PC-9 (cell line): ENCODE data around the gene TNIK. TPM values are rescaled to one million over a fixed set of nuclear protein-coding genes. Genes with fewer than 3 reads are reported as not detected.

ENCODE experiments used
- BruUV-seq: library from RNA; stranded (reverse); fragments of 400-500 nt; replicated peaks from 2 replicates; lab custom pipeline; 2021; lab: Mats Ljungman, UMichigan
- CTCF ChIA-PET: fragments of 300-600 bp; sonication (Branson Sonifier 250); formaldehyde crosslinking; loops from one replicate; lab custom pipeline; 2022; ENCODE audit warnings: antibody characterized with exemption; lab: Charles Lee
- POLR2A ChIA-PET: fragments of 300-600 bp; sonication (Branson Sonifier 250); formaldehyde crosslinking; loops from one replicate; lab custom pipeline; 2022; ENCODE audit warnings: antibody characterized with exemption; ENCODE audit not compliant: unreplicated experiment; lab: Charles Lee
- DNase-seq, 2 experiments: peaks; one replicate each; pipeline versions ENCODE4 v3.0.0 to v3.0.0-alpha.2; 2015 to 2022; ENCODE audit warnings: mixed read lengths in 1 of 2
- H2AFZ ChIP-seq: fragments of 200-600 bp; sonication (generic); 2 replicates; pipeline ENCODE4 v1.8.1; 2017; ENCODE audit warnings: antibody characterized with exemption
- H3F3A ChIP-seq: fragments of 200-600 bp; sonication (generic); 2 replicates; pipeline ENCODE4 v1.8.1; 2017; ENCODE audit warnings: antibody characterized with exemption, mild to moderate bottlenecking, low read depth; ENCODE audit not compliant: insufficient read depth
- H3K27ac ChIP-seq: fragments of 200-600 bp; sonication (generic); 2 replicates; pipeline ENCODE4 v1.6.1; 2016; ENCODE audit warnings: mixed run types
- H3K27me3 ChIP-seq: fragments of 200-600 bp; sonication (generic); 2 replicates; pipeline ENCODE4 v1.6.1; 2016; ENCODE audit warnings: low read depth, mixed run types; ENCODE audit not compliant: insufficient read depth
- H3K36me3 ChIP-seq: fragments of 200-600 bp; sonication (generic); 2 replicates; pipeline ENCODE4 v1.6.1; 2016; ENCODE audit warnings: low read depth, mixed run types
- H3K4me1 ChIP-seq: fragments of 200-600 bp; sonication (generic); replicated peaks from 2 replicates; pipeline ENCODE4 v1.6.1; 2016; ENCODE audit warnings: mixed run types; ENCODE audit not compliant: insufficient read depth
- H3K4me2 ChIP-seq: fragments of 200-600 bp; sonication (generic); 2 replicates; pipeline ENCODE4 v1.6.1; 2017; ENCODE audit warnings: mixed run types
- H3K4me3 ChIP-seq: fragments of 200-600 bp; sonication (generic); 2 replicates; pipeline ENCODE4 v1.6.1; 2016; ENCODE audit warnings: mixed run types
- H3K79me2 ChIP-seq: fragments of 200-600 bp; sonication (generic); 2 replicates; pipeline ENCODE4 v1.6.1; 2017; ENCODE audit warnings: low read depth, mixed run types
- H3K9me2 ChIP-seq: fragments of 200-600 bp; sonication (generic); 2 replicates; pipeline ENCODE4 v1.8.1; 2017; ENCODE audit warnings: mild to moderate bottlenecking; ENCODE audit not compliant: insufficient read depth
- H3K9me3 ChIP-seq: fragments of 200-600 bp; sonication (generic); 2 replicates; pipeline ENCODE4 v1.8.1; 2016; ENCODE audit warnings: low read depth; ENCODE audit not compliant: insufficient read depth
- H4K20me1 ChIP-seq: fragments of 200-600 bp; sonication (generic); 2 replicates; pipeline ENCODE4 v1.8.1; 2017; ENCODE audit not compliant: insufficient read depth
- EZH2 ChIP-seq: fragments of 200-600 bp; sonication (generic); IDR thresholded peaks from 2 replicates; pipeline ENCODE4 v1.8.0; 2017; ENCODE audit warnings: antibody characterized with exemption, low read depth
- intact Hi-C: fragments of 100-400 bp; cut with micrococcal nuclease; formaldehyde crosslinking; loops from one replicate; pipeline ENCODE4 v1.10.0; 2022; ENCODE audit not compliant: unreplicated experiment
- total RNA-seq: library from RNA; stranded (reverse); gene quantifications from 2 replicates; pipeline ENCODE4 v1.2.3, GENCODE V29; 2021
- TF ChIP-seq, protein P1 (sequence below): fragments of 200-600 bp; sonication (generic); conservative IDR thresholded peaks from 2 replicates; pipeline ENCODE4 v1.6.1; 2017; ENCODE audit warnings: mixed run types, antibody characterized with exemption, mild to moderate bottlenecking, moderate library complexity

TNIK gene
- total RNA-seq, 1 experiment from 2014 or later: 30.7 TPM

DNA sequence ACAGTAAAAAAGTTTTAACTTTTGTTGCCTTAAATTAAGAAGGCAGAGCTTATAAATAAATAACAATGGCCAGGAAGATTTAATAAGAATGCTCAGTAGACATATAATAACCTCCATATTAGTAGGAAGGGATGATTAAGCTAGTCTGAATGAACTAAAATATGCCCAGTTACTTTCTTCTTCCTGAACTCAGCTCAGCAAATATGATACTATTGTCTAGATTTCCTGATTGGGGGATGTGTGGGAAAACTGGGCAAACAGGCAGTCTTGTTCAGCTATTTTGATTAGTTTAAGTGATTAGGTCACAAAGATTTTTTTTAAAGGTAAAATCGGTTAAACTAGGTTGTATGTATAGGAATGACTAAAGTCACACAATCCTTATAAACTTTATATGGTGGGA, 266.5 kb downstream of the TNIK start:
- Histone ChIP-seq H3F3A (peaks cover 32% of the 10 kb centered on the region), H3K79me2 (peaks cover 2% of the 10 kb centered on the region; the same call in 1 of the 2 replicates), H4K20me1 (no peaks in the 10 kb centered on the region), H3K27me3 (no peaks in the 10 kb centered on the region), H2AFZ (no peak overlapping the region), H3K9me2 (no peaks in the 10 kb centered on the region), H3K4me2 (0 out of 2 replicates have a peak overlapping the region, but pooled peaks have one; percentile 13), H3K4me1 (peaks cover 52% of the 10 kb centered on the region), H3K4me3 (no peak overlapping the region), H3K9me3 (peaks cover 13% of the 10 kb centered on the region; the same call in 1 of the 2 replicates), H3K27ac (peak overlapping the region; percentile 61), H3K36me3 (peaks cover 36% of the 10 kb centered on the region)
- ChIA-PET CTCF (no interaction called here), POLR2A (interaction anchor here (0.6 kb wide), 1 partner anchor 926 kb away, joined by 6 read pairs; no protein-coding TSS in a partner anchor)
- no peak for TF ChIP-seq EZH2
- TF ChIP-seq, protein P1, sequence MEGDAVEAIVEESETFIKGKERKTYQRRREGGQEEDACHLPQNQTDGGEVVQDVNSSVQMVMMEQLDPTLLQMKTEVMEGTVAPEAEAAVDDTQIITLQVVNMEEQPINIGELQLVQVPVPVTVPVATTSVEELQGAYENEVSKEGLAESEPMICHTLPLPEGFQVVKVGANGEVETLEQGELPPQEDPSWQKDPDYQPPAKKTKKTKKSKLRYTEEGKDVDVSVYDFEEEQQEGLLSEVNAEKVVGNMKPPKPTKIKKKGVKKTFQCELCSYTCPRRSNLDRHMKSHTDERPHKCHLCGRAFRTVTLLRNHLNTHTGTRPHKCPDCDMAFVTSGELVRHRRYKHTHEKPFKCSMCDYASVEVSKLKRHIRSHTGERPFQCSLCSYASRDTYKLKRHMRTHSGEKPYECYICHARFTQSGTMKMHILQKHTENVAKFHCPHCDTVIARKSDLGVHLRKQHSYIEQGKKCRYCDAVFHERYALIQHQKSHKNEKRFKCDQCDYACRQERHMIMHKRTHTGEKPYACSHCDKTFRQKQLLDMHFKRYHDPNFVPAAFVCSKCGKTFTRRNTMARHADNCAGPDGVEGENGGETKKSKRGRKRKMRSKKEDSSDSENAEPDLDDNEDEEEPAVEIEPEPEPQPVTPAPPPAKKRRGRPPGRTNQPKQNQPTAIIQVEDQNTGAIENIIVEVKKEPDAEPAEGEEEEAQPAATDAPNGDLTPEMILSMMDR: no peak
- intact Hi-C loops: loop anchor here (2.0 kb wide), 1 partner anchor 67 kb away; no protein-coding TSS in a partner anchor
- DNase-seq: peak in 1 of 2 experiments; percentile 44
- BruUV-seq: no TSS peak

DNA sequence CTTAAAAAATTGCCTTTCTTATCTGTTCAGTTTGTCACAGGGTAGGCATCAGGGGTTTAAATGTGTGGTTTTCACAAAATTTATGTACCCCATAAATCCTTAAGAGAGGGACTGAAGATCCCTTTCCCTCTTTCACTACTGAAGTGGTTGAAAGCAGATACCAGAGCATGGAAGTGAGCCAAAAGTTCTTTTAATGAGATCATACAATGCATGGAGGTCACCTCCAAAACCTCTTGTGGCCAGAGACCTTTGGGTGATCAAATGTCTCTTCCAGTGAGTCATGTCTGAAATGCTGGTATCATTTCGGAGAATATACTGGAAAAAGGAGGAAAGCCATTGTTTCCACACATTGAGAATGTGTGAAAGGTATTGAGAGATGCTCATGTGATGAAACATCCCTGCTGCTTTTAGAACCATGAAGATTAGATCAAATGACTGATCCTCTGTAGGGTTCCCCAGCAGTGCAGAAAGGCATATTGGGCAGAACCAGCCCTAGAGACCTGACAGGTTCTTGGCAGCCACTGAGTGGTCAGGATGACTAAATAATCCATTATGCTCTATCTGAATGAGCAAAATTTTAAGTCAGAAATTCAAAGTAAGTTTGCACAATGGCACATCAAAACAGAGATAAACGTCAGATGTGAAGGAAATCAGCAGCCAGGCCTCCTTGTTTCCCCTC, 267.9 kb downstream of the TNIK start:
- ChIA-PET CTCF (interaction anchor here (0.6 kb wide), 1 partner anchor 65 kb away, joined by 3 read pairs; no protein-coding TSS in a partner anchor), POLR2A (no interaction called here)
- Histone ChIP-seq H3K4me3 (no peak overlapping the region), H3K79me2 (peaks cover 2% of the 10 kb centered on the region; the same call in 1 of the 2 replicates), H3K27me3 (no peaks in the 10 kb centered on the region), H3K4me1 (peaks cover 48% of the 10 kb centered on the region), H3F3A (peaks cover 22% of the 10 kb centered on the region), H3K27ac (peak overlapping the region; percentile 61), H3K9me2 (no peaks in the 10 kb centered on the region), H4K20me1 (no peaks in the 10 kb centered on the region), H3K9me3 (peaks cover 13% of the 10 kb centered on the region; the same call in 1 of the 2 replicates), H2AFZ (no peak overlapping the region), H3K36me3 (peaks cover 40% of the 10 kb centered on the region), H3K4me2 (peak overlapping the region; percentile 13)
- TF ChIP-seq, protein P1: no peak
- intact Hi-C loops: loop anchor here (1.0 to 2.0 kb wide), 3 partner anchors 36 to 268 kb away; partner anchors contain the start of gene TNIK
- no TSS peak for BruUV-seq
- DNase-seq: peak; percentile 75 to 98

DNA sequence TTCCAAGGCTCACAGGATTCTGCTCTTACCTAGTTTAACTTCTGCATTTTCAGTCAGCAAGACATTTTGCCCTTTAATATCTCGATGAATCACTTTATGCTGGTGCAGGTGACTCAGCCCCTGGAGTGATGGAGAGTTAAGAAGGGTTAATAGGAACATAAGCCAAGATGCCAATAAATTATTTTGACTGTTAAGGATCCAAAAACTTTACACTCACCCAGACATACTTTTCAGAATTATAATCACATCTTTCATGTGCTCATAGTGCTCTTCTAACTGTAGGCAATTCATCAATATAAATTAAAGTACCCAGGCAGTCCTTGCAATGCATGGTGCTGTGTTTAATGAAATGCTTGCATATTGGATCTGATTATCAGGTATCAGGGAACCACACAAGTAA, 269.5 kb downstream of the TNIK start:
- Histone ChIP-seq H3K4me2 (0 out of 2 replicates have a peak overlapping the region, but pooled peaks have one; percentile 2), H3K27me3 (no peaks in the 10 kb centered on the region), H3K9me3 (peaks cover 10% of the 10 kb centered on the region; the same call in 1 of the 2 replicates), H3K36me3 (peaks cover 36% of the 10 kb centered on the region), H3K79me2 (peaks cover 2% of the 10 kb centered on the region; the same call in 1 of the 2 replicates), H3K4me3 (no peak overlapping the region), H3K27ac (peak overlapping the region; percentile 18; the same call in 1 of the 2 replicates), H3K9me2 (no peaks in the 10 kb centered on the region), H4K20me1 (no peaks in the 10 kb centered on the region), H3F3A (peaks cover 26% of the 10 kb centered on the region), H3K4me1 (peaks cover 62% of the 10 kb centered on the region), H2AFZ (no peak overlapping the region)
- POLR2A ChIA-PET: no interaction called here
- peak in 1 of 2 experiments; percentile 55 for DNase-seq
- CTCF ChIA-PET: no interaction called here
- intact Hi-C loops: no loop called here
- TF ChIP-seq, protein P1: no peak
- no peak for TF ChIP-seq EZH2
- BruUV-seq: no TSS peak
